Heart right ventricle (tissue), 16 donors: Measurements from ENCODE around the gene TPGS2. TPM values are rescaled to one million over a fixed set of nuclear protein-coding genes. Genes with fewer than 3 reads are reported as not detected.
A peak's percentile ranks its signal among the peaks of the same experiment; 100 is the strongest.

Experiments used
- ATAC-seq, 8 donors: fragments of 200-7000 bp; cut with Tn5 transposase; one replicate each; pipeline ENCODE4 v1.9.1; 2020; ENCODE audit warnings: mild to moderate bottlenecking in 8 of 8, moderate library complexity in 8 of 8, moderate number of reproducible peaks in 1 of 8
- DNase-seq, 2 donors: peaks; one replicate each; pipeline ENCODE4 v3.0.0-alpha.2; 2020
- H3K27ac ChIP-seq, 10 donors: fragments of 200-600 bp; sonication (generic) in 2 of 10; one replicate each; pipeline versions ENCODE4 v1.5.0 to v1.8.0; 2020 to 2022; ENCODE audit warnings: mild to moderate bottlenecking in 3 of 10
- H3K27me3 ChIP-seq, 7 donors: fragments of 200-600 bp; one replicate each; pipeline ENCODE4 v1.8.0; 2021 to 2022; ENCODE audit warnings: mild to moderate bottlenecking in 2 of 7
- H3K36me3 ChIP-seq, 9 donors: fragments of 200-600 bp; sonication (generic) in 1 of 9; one replicate each; pipeline versions ENCODE4 v1.5.0 to v1.8.0; 2020 to 2022; ENCODE audit warnings: mild to moderate bottlenecking in 2 of 9
- H3K4me1 ChIP-seq, 9 donors: fragments of 200-600 bp; sonication (generic) in 1 of 9; one replicate each; pipeline versions ENCODE4 v1.5.0 to v1.8.0; 2020 to 2022; ENCODE audit warnings: mild to moderate bottlenecking in 4 of 9
- H3K4me3 ChIP-seq, 10 donors: fragments of 200-600 bp; sonication (generic) in 2 of 10; one replicate each; pipeline versions ENCODE4 v1.5.0 to v1.8.0; 2020 to 2022; ENCODE audit warnings: mild to moderate bottlenecking in 7 of 10, moderate library complexity in 2 of 10
- H3K9me3 ChIP-seq, 11 donors: fragments of 200-600 bp in 10 of 11; sonication (generic) in 2 of 11; one replicate each; pipeline versions ENCODE4 v1.5.0 to v1.8.0; 2013 to 2022; ENCODE audit warnings: mild to moderate bottlenecking in 2 of 11, control low read depth in 1 of 11, moderate library complexity in 1 of 11
- WGBS, 2 donors: extraction: QIAGEN DNeasy Blood & Tissue Kit; methylation state at CpG; one replicate each; pipeline ENCODE4 v1.1.7; 2013; ENCODE audit warnings: inconsistent platforms in 1 of 2; 5-methylcytosine and 5-hydroxymethylcytosine counted together
- intact Hi-C, 10 donors: fragments of 100-400 bp; cut with DNase I; formaldehyde crosslinking; loops; one replicate each; pipeline versions ENCODE4 v1.11.1 to v1.14.2; 2022
- polyA plus RNA-seq, 2 donors: library from polyadenylated mRNA; stranded (reverse); fragments of 200-250 nt; gene quantifications; one replicate each; pipeline ENCODE4 v1.2.3, GENCODE V29; 2013
- total RNA-seq, 10 donors: library from RNA; stranded (reverse); fragmentation: NEBNext Ultra II Directional in 3 of 10; extraction: Animal tissue kit (Norgen Biotek cat#: 25700) in 3 of 10; gene quantifications; one replicate each; pipeline versions ENCODE4 v1.2.1 to v1.2.4, GENCODE V29; 2021 to 2023
- TF ChIP-seq, protein P1 (sequence below), 9 donors: fragments of 200-600 bp; sonication (generic) in 2 of 9; IDR thresholded peaks; one replicate each; pipeline versions ENCODE4 v1.5.0 to v1.8.0; 2021 to 2022; ENCODE audit warnings: antibody characterized with exemption in 9 of 9, mild to moderate bottlenecking in 5 of 9, moderate library complexity in 1 of 9
- donor health status: Arrhythmogenic right ventricular cardiomyopathy.
- donor health status: ischemic (EF 13 %, LVEDD 7.1; RV severe dilation, severe dysfunction).
- donor health status: healthy with polysubstance abuse.
- donor health status: DM: no; HTN: yes; CAD: no.
- donor health status: DM: no; HTN: no; CAD: no.
- donor health status: ischemic (EF 25% LVEDD 6.9; RV normal size, moderate dysfunction).
- donor health status: ischemic (EF 25% LVEDD 5.7; RV mildly dilated, moderate dysfunction).
- donor health status: healthy.
- donor health status: DM: yes; HTN: yes; CAD: no.
- donor health status: Ischemic cardiomyopathy.
- donor health status: ischemic (EF 35%, LVEDD 5.7; RV mildly dilated, moderate dysfunction).
- donor health status: nonischemic (EF 11% LVEDD 7.7; RV severe dilation, severe dysfunction).
- donor health status: DM: yes; HTN: yes; CAD: no.
- donor health status: PGD.
- donor health status: ischemic (EF 29% LVEDD 5.4; RV normal size, mild dysfunction).
- donor health status: nonischemic (EF 23%, LVEDD 6.1; RV moderate dilation, normal function).

The TPGS2 gene
- total and polyA plus RNA-seq, 12 donors, result 12.4 to 41.2 (median 27.6) TPM

DNA sequence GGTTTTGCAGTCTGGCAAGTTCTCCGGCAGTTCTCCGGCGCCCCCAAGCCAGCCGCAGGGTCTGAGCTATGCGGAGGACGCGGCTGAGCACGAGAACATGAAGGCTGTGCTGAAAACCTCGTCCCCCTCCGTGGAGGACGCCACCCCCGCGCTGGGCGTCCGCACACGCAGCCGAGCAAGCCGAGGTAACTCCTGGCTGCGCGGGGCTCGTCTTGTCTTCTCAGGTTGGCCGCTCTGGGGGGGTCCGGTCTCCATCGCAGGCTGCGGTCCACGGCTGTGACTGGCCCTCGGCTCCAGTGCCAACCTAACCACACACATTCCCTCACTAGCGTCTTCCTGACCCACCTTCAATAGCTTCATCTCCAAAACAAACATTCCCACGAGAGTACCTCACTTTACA, 68.2 kb downstream of the TPGS2 start:
- DNase-seq (no peak), ATAC-seq (peak in 1 of 8 donors; percentile 56)
- TF ChIP-seq, protein P1, sequence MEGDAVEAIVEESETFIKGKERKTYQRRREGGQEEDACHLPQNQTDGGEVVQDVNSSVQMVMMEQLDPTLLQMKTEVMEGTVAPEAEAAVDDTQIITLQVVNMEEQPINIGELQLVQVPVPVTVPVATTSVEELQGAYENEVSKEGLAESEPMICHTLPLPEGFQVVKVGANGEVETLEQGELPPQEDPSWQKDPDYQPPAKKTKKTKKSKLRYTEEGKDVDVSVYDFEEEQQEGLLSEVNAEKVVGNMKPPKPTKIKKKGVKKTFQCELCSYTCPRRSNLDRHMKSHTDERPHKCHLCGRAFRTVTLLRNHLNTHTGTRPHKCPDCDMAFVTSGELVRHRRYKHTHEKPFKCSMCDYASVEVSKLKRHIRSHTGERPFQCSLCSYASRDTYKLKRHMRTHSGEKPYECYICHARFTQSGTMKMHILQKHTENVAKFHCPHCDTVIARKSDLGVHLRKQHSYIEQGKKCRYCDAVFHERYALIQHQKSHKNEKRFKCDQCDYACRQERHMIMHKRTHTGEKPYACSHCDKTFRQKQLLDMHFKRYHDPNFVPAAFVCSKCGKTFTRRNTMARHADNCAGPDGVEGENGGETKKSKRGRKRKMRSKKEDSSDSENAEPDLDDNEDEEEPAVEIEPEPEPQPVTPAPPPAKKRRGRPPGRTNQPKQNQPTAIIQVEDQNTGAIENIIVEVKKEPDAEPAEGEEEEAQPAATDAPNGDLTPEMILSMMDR (IDR thresholded peaks at IDR 0.05), result no peak
- Histone ChIP-seq H3K27me3 (no peaks in the 10 kb centered on the region), H3K4me3 (no peak overlapping the region), H3K27ac (no peak overlapping the region), H3K36me3 (peaks cover 0 to 30% (median 5%) of the 10 kb centered on the region in 9 donors), H3K4me1 (peaks cover 0 to 24% (median 3%) of the 10 kb centered on the region in 9 donors), H3K9me3 (no peaks in the 10 kb centered on the region)
- WGBS, 2 donors, result 91 to 94% methylated on average over 29 of the region's 29 CpGs
- intact Hi-C loops, result no loop called here

DNA sequence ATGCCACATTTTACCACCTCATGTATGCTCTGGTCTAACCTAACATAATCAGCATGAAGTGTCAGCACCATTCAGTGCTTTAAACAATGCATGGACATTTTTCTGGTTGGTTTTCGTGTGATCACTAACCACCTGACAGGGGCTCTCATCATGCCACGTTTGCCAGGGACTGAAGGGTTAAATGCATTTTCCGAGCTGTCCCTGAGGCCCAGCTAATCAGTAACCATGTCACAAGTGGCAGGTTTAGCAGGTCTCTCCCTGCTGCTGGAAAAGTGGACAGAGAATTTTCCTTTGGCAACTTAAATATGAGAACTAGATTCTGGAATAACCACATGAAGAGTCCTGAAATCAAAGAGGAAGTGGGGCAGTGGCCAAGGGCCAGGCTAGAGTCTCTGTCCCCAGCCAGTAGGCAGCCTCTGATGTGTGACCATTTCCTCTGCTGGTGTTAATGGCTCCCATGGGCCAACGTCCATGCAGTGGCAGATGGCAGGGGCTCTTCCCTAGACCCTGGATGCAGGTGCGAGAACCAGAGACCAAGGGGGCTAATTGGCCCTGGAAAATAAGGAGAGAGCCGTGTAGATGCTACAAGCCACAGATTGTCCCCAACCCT, 69.5 kb downstream of the TPGS2 start:
- WGBS, 2 donors, result 42 to 49% methylated on average over 6 of the region's 6 CpGs
- Histone ChIP-seq H3K27me3 (no peaks in the 10 kb centered on the region), H3K4me1 (peaks cover 0 to 24% (median 3%) of the 10 kb centered on the region in 9 donors), H3K9me3 (no peaks in the 10 kb centered on the region), H3K27ac (no peak overlapping the region), H3K4me3 (no peak overlapping the region), H3K36me3 (peaks cover 0 to 28% (median 5%) of the 10 kb centered on the region in 9 donors)
- ATAC-seq, result peak in 1 of 8 donors; percentile 29
- no peak for DNase-seq
- TF ChIP-seq, protein P1 (IDR thresholded peaks at IDR 0.05), result no peak
- intact Hi-C loops, result loop anchor here in 7 of 10 donors (2.0 to 10.0 kb wide), 3 partner anchors 64 to 72 kb away; no protein-coding TSS in a partner anchor

DNA sequence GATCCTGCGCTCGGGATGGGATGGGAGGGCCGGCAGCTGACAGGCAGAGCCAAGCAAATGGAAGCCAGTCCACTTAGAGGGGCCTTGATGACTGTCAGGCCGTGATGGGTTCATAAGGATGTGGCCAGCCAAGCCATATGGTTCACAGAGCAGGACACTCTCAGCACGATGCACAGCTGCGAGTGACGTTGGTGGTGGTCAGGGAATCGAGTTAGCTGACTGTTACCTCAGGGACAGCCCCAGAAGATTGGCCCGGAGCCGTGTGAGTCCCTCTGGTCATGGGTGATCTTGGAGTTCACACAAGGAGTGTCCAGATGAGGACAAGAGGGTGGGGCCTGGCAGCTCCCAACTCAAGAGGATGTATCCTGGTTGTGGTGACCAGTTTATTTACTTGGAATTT, 70.2 kb downstream of the TPGS2 start:
- Histone ChIP-seq H3K36me3 (peaks cover 0 to 25% (median 5%) of the 10 kb centered on the region in 9 donors), H3K27ac (no peak overlapping the region), H3K4me3 (no peak overlapping the region), H3K4me1 (peaks cover 0 to 29% (median 3%) of the 10 kb centered on the region in 9 donors), H3K27me3 (no peaks in the 10 kb centered on the region), H3K9me3 (no peaks in the 10 kb centered on the region)
- peak in 5 of 8 donors; percentile 23 to 53 (median 37) for ATAC-seq
- WGBS, 2 donors, result 62 to 63% methylated on average over 10 of the region's 10 CpGs
- TF ChIP-seq, protein P1 (IDR thresholded peaks at IDR 0.05), result no peak
- DNase-seq, result no peak
- intact Hi-C loops, result loop anchor here in 7 of 10 donors (2.0 to 10.0 kb wide), 3 partner anchors 64 to 71 kb away; no protein-coding TSS in a partner anchor

DNA sequence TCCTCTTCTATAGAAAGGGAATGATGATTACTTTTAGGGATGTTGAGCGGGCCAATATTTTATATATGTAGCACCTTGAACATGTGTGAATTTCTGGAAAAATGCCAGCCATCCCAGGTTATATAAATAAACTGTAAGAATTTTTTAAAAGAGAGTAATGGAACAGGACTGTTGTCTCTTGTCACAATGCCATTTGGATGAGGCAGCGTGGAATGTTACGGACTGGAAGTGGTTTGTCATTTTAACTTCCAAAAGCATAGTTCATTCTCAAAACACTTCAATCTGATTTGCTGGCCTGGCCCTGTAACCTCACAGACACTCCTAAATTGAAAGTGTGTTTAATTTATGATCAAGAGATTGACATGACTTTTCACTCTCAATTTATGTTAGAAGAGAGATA, 70.8 kb downstream of the TPGS2 start:
- Histone ChIP-seq H3K27ac (no peak overlapping the region), H3K27me3 (no peaks in the 10 kb centered on the region), H3K4me1 (peaks cover 0 to 35% (median 9%) of the 10 kb centered on the region in 9 donors), H3K9me3 (no peaks in the 10 kb centered on the region), H3K36me3 (peaks cover 0 to 24% (median 5%) of the 10 kb centered on the region in 9 donors), H3K4me3 (no peak overlapping the region)
- ATAC-seq (no peak), DNase-seq (no peak)
- TF ChIP-seq, protein P1 (IDR thresholded peaks at IDR 0.05), result no peak
- intact Hi-C loops, result loop anchor here (2.0 to 10.0 kb wide), 4 partner anchors 63 to 71 kb away; no protein-coding TSS in a partner anchor
- 61 to 66% methylated on average over 3 of the region's 3 CpGs for WGBS, 2 donors
